Astrocyte of the cerebellum (primary cell): ENCODE measurements around the gene DNAH8.

Experiments used
- DNase-seq: peaks from one replicate; pipeline ENCODE4 v3.0.0-alpha.2; 2011; ENCODE audit warnings: low read depth
- H3K4me3 ChIP-seq: 2 replicates; pipeline ENCODE4 v1.5.1; 2011; ENCODE audit warnings: mild to moderate bottlenecking, low read depth, low read length, moderate library complexity
- CTCF ChIP-seq: IDR thresholded peaks from 2 replicates; pipeline ENCODE4 v1.5.1; 2012; ENCODE audit warnings: low read length, low read depth, moderate library complexity, mild to moderate bottlenecking; ENCODE audit errors: missing control alignments
- in situ Hi-C: cut with HindIII; loops from 2 replicates; pipeline ENCODE4 v1.10.0; 2017; ENCODE audit warnings: low sequenced_read_pairs

Gene DNAH8

GRCh38 chr6:39021041-39021440 lies 305.9 kb downstream of the DNAH8 start:
- no peak overlapping the region for H3K4me3 ChIP-seq
- DNase-seq, result no peak
- no peak for TF ChIP-seq CTCF
- in situ Hi-C loops, result no loop called here

DNA sequence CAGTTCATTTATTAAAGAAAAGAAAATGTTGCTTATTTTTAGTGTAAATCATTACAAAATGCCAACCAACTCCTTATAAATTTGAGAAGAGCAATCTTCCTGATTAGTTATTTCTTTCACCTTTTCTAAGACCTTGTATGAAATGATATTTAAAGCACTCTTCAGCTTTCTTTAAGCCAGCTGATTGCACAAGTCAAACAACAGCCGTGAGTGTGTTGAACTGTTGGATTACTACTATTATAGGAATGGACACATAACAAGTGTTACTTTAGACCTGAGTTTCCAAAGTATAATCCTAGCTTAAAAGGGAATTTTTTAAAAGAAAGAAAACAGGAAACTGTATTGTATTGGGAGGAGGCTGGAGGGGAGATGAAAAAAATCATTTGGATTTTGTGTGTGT lies 306.7 kb downstream of the DNAH8 start:
- no peak for DNase-seq
- H3K4me3 ChIP-seq, result no peak overlapping the region
- in situ Hi-C loops, result no loop called here
- TF ChIP-seq CTCF, result no peak

- no peak for TF ChIP-seq CTCF
- in situ Hi-C loops, result no loop called here
- DNase-seq, result no peak
- no peak overlapping the region for H3K4me3 ChIP-seq
Measured at GRCh38 chr6:39026175-39026574, 311.1 kb downstream of the DNAH8 start.

DNA sequence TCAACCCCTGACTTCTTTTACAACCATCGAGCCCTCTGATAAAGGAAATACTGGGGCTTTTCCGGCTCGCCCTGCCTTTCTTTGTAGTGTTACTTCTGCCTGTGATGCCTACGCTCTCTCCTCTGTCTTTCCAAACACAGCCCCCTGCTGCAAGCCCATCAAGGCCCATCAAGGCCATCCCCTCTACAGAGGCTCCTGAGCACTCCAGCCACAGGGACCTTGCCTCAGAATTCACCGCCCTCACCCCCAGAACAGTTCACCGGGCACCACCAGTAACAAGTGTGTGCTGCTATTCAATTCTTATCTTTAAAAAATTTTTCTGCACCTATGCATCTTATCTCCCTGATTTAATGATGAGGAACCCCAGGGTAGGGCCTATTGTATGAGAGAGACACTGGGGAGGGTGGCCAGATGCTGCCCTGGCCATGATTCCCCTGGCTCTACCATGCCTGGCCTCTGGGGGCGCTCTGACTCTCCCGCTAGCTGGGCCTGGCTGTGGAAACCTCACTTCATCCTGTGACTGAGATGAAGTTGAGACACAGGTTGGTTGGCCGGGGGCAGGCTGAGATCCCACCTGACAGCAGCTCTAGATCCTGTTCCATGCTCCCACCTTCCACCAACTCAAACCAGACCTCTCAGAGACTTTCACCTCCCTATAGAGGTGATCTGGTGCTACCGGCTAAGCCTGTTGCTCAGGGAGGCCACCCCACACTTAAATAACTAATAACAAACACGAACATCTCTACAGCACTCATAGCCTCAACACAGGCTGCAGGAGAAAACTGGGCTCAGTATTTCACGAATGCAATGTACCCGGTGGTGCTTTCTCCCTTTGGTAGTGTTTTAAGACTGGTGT lies 314.3 kb downstream of the DNAH8 start:
- TF ChIP-seq CTCF, result peak; percentile 52
- in situ Hi-C loops, result no loop called here

GRCh38 chr6:39035681-39036080 lies 320.6 kb downstream of the DNAH8 start:
- DNase-seq, result no peak
- no peak overlapping the region for H3K4me3 ChIP-seq
- in situ Hi-C loops, result no loop called here
- no peak for TF ChIP-seq CTCF

More for the DNA sequence above, 314.3 kb downstream of the DNAH8 start:
- H3K4me3 ChIP-seq, result no peak overlapping the region
- no peak for DNase-seq

DNA sequence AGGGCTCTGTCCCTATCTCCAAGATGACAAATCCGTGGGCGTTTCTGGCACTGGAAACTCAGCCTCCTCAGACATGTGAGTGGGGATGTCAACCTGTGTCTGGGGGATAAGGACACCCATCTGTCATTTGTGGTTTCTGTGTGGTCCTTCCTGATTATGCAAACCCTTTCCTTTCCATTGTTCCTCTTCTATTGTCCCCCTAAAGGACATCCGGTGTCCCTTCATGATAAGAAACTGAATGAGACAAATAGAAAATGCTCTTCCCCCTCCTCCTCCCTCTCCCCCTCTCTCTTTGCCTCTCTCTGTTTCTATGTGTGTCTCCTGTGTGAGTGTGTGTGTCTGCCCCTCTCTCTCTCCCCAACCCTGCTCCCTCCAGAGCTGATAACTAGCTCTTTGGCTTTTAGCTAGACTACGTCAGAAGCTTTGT lies 322.0 kb downstream of the DNAH8 start:
- DNase-seq, result no peak
- no peak overlapping the region for H3K4me3 ChIP-seq
- in situ Hi-C loops, result no loop called here
- TF ChIP-seq CTCF, result no peak
